ENCODE measurements around the gene ERFL. TPM values are rescaled to one million over a fixed set of nuclear protein-coding genes. Genes with fewer than 3 reads are reported as not detected.

Gene ERFL
- total RNA-seq, 1 experiment from 2014 or later, result 0.79 TPM

DNA sequence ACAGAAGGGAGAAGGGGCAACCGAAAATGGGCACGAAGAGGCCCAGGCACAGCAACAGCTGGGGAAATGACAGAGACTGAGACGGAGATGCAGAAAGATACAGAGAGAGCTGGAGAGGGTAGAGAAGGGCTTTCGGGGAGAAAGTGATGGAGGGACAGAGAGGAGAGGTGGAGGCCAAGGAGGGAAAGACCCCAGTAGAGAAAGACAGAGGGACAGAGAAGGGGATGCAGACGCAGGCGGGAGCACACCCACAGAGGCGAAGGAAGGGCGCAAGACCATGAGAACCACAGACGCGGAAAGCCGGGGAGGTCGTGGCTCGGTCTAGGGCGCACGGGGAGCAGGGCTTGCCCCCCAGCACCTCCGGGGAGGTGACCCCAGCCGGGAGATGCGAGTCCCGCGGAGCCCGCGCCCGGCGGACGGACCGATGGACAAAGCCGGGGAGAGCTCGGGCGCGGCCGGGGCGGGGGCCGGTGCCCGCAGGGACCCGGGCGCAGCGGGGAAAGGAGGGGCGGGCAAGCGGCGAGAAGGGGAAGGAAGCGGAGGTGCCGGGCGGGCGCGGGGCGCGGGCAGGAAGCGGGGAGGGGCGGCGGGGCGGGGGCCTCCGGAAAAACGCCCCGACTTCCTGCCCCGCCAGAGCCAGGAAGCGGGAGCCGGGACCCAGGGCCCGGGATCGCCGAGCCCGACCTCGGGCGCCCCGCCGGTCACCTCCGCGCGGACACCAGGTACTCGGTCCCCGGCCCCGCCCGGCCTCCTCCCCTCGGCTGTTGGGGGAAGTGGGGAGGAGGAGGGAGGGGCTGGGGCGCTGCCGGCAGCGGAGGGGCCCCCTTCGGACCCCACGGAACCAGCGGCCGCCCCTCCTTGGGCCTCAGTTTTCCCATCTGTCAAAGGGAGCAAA lies 45.4 kb downstream of the ERFL start, which contains the start of gene ARHGEF1:
Gene ARHGEF1 (plus strand): TSS at position 617 of the 895 bp plus-strand sequence. CDS start 4,899 bp downstream, outside the sequence.
- ChIA-PET RAD21 (ENCODE audit: low non-redundant PET in 1 of 2, low total read pairs in 2 of 2, uncharacterized antibody in 2 of 2, unreplicated experiment in 2 of 2) (no interaction called here), POLR2A (interaction anchor here (0.7 to 4.2 kb wide), 2 partner anchors 21 to 23 kb away, joined by 4 to 18 read pairs; partner anchors contain the start of gene RPS19), CTCF (interaction anchor here (1.5 to 2.3 kb wide), 2 partner anchors 10 to 76 kb away, joined by 3 to 14 read pairs; no protein-coding TSS in a partner anchor)
- Histone ChIP-seq H3K36me3 (ENCODE audit: control insufficient read depth in 1 of 2, insufficient read depth in 2 of 2, low read length in 2 of 2) (no peaks in the 10 kb centered on the region), H3K79me2 (ENCODE audit: insufficient read depth, low read length) (peaks cover 40% of the 10 kb centered on the region), H3K4me3 (replicated peaks in 1 of 2; ENCODE audit: low read depth in 1 of 2, low read length in 2 of 2) (peak within 1 kb of the TSS; percentile 97), H2AFZ (ENCODE audit: low read depth, low read length, poor library complexity, severe bottlenecking) (no peak within 1 kb of the TSS), H3K9me3 (ENCODE audit: control insufficient read depth in 1 of 2, insufficient read depth in 1 of 2, low read depth in 1 of 2, low read length in 2 of 2) (no peaks in the 10 kb centered on the region), H3K4me1 (ENCODE audit: control insufficient read depth in 1 of 2, insufficient read depth in 2 of 2, low read length in 2 of 2) (peaks cover 27 to 42% of the 10 kb centered on the region in 2 experiments), H3K4me2 (ENCODE audit: low read length) (peak within 1 kb of the TSS; percentile 95), H3K9me2 (ENCODE audit: insufficient read depth) (no peaks in the 10 kb centered on the region), H3K27me3 (ENCODE audit: insufficient read depth, low read length) (no peaks in the 10 kb centered on the region), H4K20me1 (ENCODE audit: insufficient read depth) (no peaks in the 10 kb centered on the region), H3K27ac (ENCODE audit: low read depth, low read length) (peak within 1 kb of the TSS; percentile 73), H3K9ac (ENCODE audit: low read length) (peak within 1 kb of the TSS; percentile 93)
- DNase-seq (ENCODE audit: low read depth, low spot score) (no peak), ATAC-seq (peak; percentile 2; the same call in 1 of the 2 replicates)
- BruUV-seq (replicated peaks), result no TSS peak
- TF ChIP-seq POLR2AphosphoS5 (IDR thresholded peaks at IDR 0.05; ENCODE audit: low read depth, low read length) (peak; percentile 57; the same call in 1 of the 2 replicates), EZH2phosphoT487 (IDR thresholded peaks at IDR 0.05; ENCODE audit: borderline replicate concordance) (no peak), CBX3 (IDR thresholded peaks at IDR 0.05; ENCODE audit: low read depth) (no peak), SP1 (IDR thresholded peaks at IDR 0.05; ENCODE audit: low read depth) (no peak), EZH2 (IDR thresholded peaks at IDR 0.05) (no peak), EGR1 (IDR thresholded peaks at IDR 0.05; ENCODE audit: low read depth) (no peak), CEBPB (IDR thresholded peaks at IDR 0.05; ENCODE audit: low read depth) (no peak), JUND (IDR thresholded peaks at IDR 0.05) (no peak), ZFX (IDR thresholded peaks at IDR 0.05) (peak; percentile 66; the same call in 1 of the 2 replicates), POLR2A (IDR thresholded peaks at IDR 0.05; ENCODE audit: borderline replicate concordance, extremely low read depth, insufficient read depth, insufficient read length) (no peak)
- intact Hi-C loops (cut with micrococcal nuclease), result loop anchor here (5.0 kb wide), 1 partner anchor 44 kb away; the partner anchor contains the start of gene ERFL

DNA sequence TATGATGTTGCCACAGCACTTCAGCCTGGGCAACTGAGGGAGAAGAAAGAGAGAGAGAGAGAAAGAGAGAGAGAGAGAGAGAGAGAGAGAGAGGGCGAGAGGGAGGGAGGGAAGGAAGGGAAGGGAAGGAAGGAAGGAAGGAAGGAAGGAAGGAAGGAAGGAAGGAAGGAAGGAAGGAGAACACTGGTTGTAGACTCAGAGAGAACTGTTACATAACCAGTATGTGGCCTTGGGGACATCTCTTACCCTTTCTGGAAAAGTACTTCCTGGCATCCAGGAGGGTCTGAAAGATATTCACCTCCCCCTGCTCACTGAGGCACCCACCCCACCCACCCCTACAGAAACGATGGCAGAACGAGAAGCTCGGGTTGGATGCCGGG lies 47.9 kb downstream of the ERFL start:
- Histone ChIP-seq H3K4me2 (ENCODE audit: low read length) (no peak overlapping the region), H3K4me1 (ENCODE audit: control insufficient read depth in 1 of 2, insufficient read depth in 2 of 2, low read length in 2 of 2) (peaks cover 6 to 20% of the 10 kb centered on the region in 2 experiments; a peak in 3 of 4 replicates), H3K4me3 (replicated peaks in 1 of 2; ENCODE audit: low read depth in 1 of 2, low read length in 2 of 2) (no peak overlapping the region), H3K27ac (ENCODE audit: low read depth, low read length) (no peak overlapping the region), H3K79me2 (ENCODE audit: insufficient read depth, low read length) (peaks cover 18% of the 10 kb centered on the region), H3K27me3 (ENCODE audit: insufficient read depth, low read length) (no peaks in the 10 kb centered on the region), H3K36me3 (ENCODE audit: control insufficient read depth in 1 of 2, insufficient read depth in 2 of 2, low read length in 2 of 2) (no peaks in the 10 kb centered on the region), H3K9me2 (ENCODE audit: insufficient read depth) (no peaks in the 10 kb centered on the region), H4K20me1 (ENCODE audit: insufficient read depth) (no peaks in the 10 kb centered on the region), H2AFZ (ENCODE audit: low read depth, low read length, poor library complexity, severe bottlenecking) (no peak overlapping the region), H3K9me3 (ENCODE audit: control insufficient read depth in 1 of 2, insufficient read depth in 1 of 2, low read depth in 1 of 2, low read length in 2 of 2) (no peaks in the 10 kb centered on the region), H3K9ac (ENCODE audit: low read length) (no peak overlapping the region)
- RAD21 ChIA-PET (ENCODE audit: low non-redundant PET in 1 of 2, low total read pairs in 2 of 2, uncharacterized antibody in 2 of 2, unreplicated experiment in 2 of 2), result no interaction called here
- DNase-seq (ENCODE audit: low read depth, low spot score), result no peak
- no TSS peak for BruUV-seq (replicated peaks)
- POLR2A ChIA-PET, result interaction anchor here (0.7 kb wide), 1 partner anchor 14 kb away, joined by 3 read pairs; no protein-coding TSS in a partner anchor
- no peak for ATAC-seq
- CTCF ChIA-PET, result no interaction called here
- TF ChIP-seq MAX (IDR thresholded peaks at IDR 0.05) (no peak), ZNF274 (IDR thresholded peaks at IDR 0.05; ENCODE audit: low read depth, low read length) (no peak), YY1 (IDR thresholded peaks at IDR 0.05; ENCODE audit: extremely low read depth, insufficient replicate concordance, low read depth, low read length) (no peak), TCF7L2 (IDR thresholded peaks at IDR 0.05; ENCODE audit: borderline replicate concordance, extremely low read depth, insufficient read depth, insufficient read length) (no peak)
- intact Hi-C loops (cut with micrococcal nuclease), result loop anchor here (5.0 kb wide), 1 partner anchor 47 kb away; the partner anchor contains the start of gene ERFL

All from HCT116 (cell line).